Smooth muscle cell (in vitro differentiated cells): ENCODE results near the gene SKIC2. TPM values are rescaled to one million over a fixed set of nuclear protein-coding genes. Genes with fewer than 3 reads are reported as not detected.

Experiments used
- DNase-seq: peaks from one replicate; lab custom pipeline; 2025; ENCODE audit not compliant: unreplicated experiment; lab: John Stamatoyannopoulos, UW
- H2AFZ ChIP-seq: fragments of 200-600 bp; sonication (generic); 2 replicates; pipeline ENCODE4 v1.6.0; 2016; ENCODE audit warnings: antibody characterized with exemption, low read depth, mild to moderate bottlenecking
- H3F3A ChIP-seq: fragments of 200-600 bp; sonication (generic); 2 replicates; pipeline ENCODE4 v1.6.0; 2017; ENCODE audit warnings: antibody characterized with exemption, low read depth
- H3K27ac ChIP-seq: fragments of 200-600 bp; sonication (generic); 2 replicates; pipeline ENCODE4 v1.5.1; 2016; ENCODE audit warnings: low read depth, mild to moderate bottlenecking
- H3K27me3 ChIP-seq: fragments of 200-600 bp; sonication (generic); 2 replicates; pipeline ENCODE4 v1.6.1; 2016; ENCODE audit warnings: low read depth, mild to moderate bottlenecking
- H3K36me3 ChIP-seq: fragments of 200-600 bp; sonication (generic); 2 replicates; pipeline ENCODE4 v1.5.1; 2016; ENCODE audit warnings: low read depth
- H3K4me1 ChIP-seq: fragments of 200-600 bp; sonication (generic); 2 replicates; pipeline ENCODE4 v1.5.1; 2016; ENCODE audit warnings: low read depth
- H3K4me2 ChIP-seq: fragments of 200-600 bp; sonication (generic); 2 replicates; pipeline ENCODE4 v1.6.0; 2016; ENCODE audit warnings: mild to moderate bottlenecking
- H3K4me3 ChIP-seq: fragments of 200-600 bp; sonication (generic); 2 replicates; pipeline ENCODE4 v1.5.1; 2016; ENCODE audit warnings: mild to moderate bottlenecking
- H3K79me2 ChIP-seq: fragments of 200-600 bp; sonication (generic); 2 replicates; pipeline ENCODE4 v1.6.0; 2016; ENCODE audit warnings: low read depth, mild to moderate bottlenecking
- H3K9ac ChIP-seq: fragments of 200-600 bp; sonication (generic); 2 replicates; pipeline ENCODE4 v1.6.0; 2016; ENCODE audit warnings: low read depth
- H3K9me3 ChIP-seq: fragments of 200-600 bp; sonication (generic); replicated peaks from 2 replicates; pipeline ENCODE4 v1.5.1; 2016; ENCODE audit warnings: low read depth
- H4K20me1 ChIP-seq: fragments of 200-600 bp; sonication (generic); 2 replicates; pipeline ENCODE4 v1.6.0; 2016; ENCODE audit warnings: low read depth
- CTCF ChIP-seq: fragments of 200-600 bp; sonication (generic); IDR thresholded peaks from 2 replicates; pipeline ENCODE4 v1.5.1; 2017; ENCODE audit warnings: borderline replicate concordance, mild to moderate bottlenecking, antibody characterized with exemption; ENCODE audit not compliant: insufficient read depth, poor library complexity, severe bottlenecking
- WGBS: methylation state at CpG from one replicate; pipeline ENCODE4 v1.1.7; 2016; ENCODE audit warnings: low lambda C conversion rate; 5-methylcytosine and 5-hydroxymethylcytosine counted together
- polyA plus RNA-seq: library from polyadenylated mRNA; unstranded; fragments of >200 nt; fragmentation: Nextera tagmentation; extraction: Ambion mirVana; gene quantifications from 2 replicates; pipeline ENCODE4 v1.2.1, GENCODE V29; 2016
- total RNA-seq: library from RNA; depleted of rRNA; stranded (reverse); fragments of >200 nt; gene quantifications from 2 replicates; pipeline ENCODE4 v1.2.3, GENCODE V29; 2014

SKIC2 gene
- total and polyA plus RNA-seq, 2 experiments from 2014 or later: 27.6 to 56.0 TPM

- no peak for TF ChIP-seq CTCF
- Histone ChIP-seq H3K27me3 (peaks cover 18% of the 10 kb centered on the region), H3K4me2 (no peak overlapping the region), H3K79me2 (no peaks in the 10 kb centered on the region), H2AFZ (no peak overlapping the region), H3K4me1 (no peaks in the 10 kb centered on the region), H3K36me3 (no peaks in the 10 kb centered on the region), H4K20me1 (no peaks in the 10 kb centered on the region), H3K9me3 (no peaks in the 10 kb centered on the region), H3K27ac (no peak overlapping the region), H3K9ac (no peak overlapping the region), H3F3A (no peaks in the 10 kb centered on the region), H3K4me3 (no peak overlapping the region)
- DNase-seq: no peak
- 91% methylated on average over 9 of the region's 9 CpGs for WGBS
Measured at GRCh38 chr6:31945154-31945506, 13.8 kb upstream of the SKIC2 start.

GRCh38 chr6:31945507-31946369 lies 13.2 kb upstream of the SKIC2 start, which contains the start of gene CFB:
Gene CFB (plus strand): TSS chr6:31946095. CDS start chr6:31946222, 127 bp downstream.
- Histone ChIP-seq H3K9ac (no peak within 1 kb of the TSS), H2AFZ (no peak within 1 kb of the TSS)

GRCh38 chr6:31946370-31946885 lies 12.5 kb upstream of the SKIC2 start:
- Histone ChIP-seq H2AFZ (no peak overlapping the region), H4K20me1 (no peaks in the 10 kb centered on the region), H3K4me2 (no peak overlapping the region), H3K27ac (no peak overlapping the region), H3K9me3 (no peaks in the 10 kb centered on the region), H3F3A (no peaks in the 10 kb centered on the region), H3K4me3 (peak overlapping the region; percentile 24), H3K79me2 (no peaks in the 10 kb centered on the region), H3K4me1 (no peaks in the 10 kb centered on the region), H3K27me3 (peaks cover 18% of the 10 kb centered on the region), H3K9ac (no peak overlapping the region), H3K36me3 (no peaks in the 10 kb centered on the region)
- TF ChIP-seq CTCF: no peak
- no peak for DNase-seq
- WGBS: 82% methylated on average over 11 of the region's 11 CpGs

More at GRCh38 chr6:31945507-31946369, 13.2 kb upstream of the SKIC2 start, which contains the start of gene CFB:
- no peak within 1 kb of the TSS for H3K27ac ChIP-seq
- TF ChIP-seq CTCF: no peak
- H3K27me3 ChIP-seq: peaks cover 18% of the 10 kb centered on the region
- H3F3A ChIP-seq: no peaks in the 10 kb centered on the region
- no peak within 1 kb of the TSS for H3K4me2 ChIP-seq
- no peaks in the 10 kb centered on the region for H3K4me1 ChIP-seq
- no peaks in the 10 kb centered on the region for H4K20me1 ChIP-seq
- H3K36me3 ChIP-seq: no peaks in the 10 kb centered on the region
- WGBS: 84% methylated on average over 11 of the region's 11 CpGs
- no peak for DNase-seq
- H3K4me3 ChIP-seq: peak within 1 kb of the TSS; percentile 24
- no peaks in the 10 kb centered on the region for H3K79me2 ChIP-seq
- H3K9me3 ChIP-seq: no peaks in the 10 kb centered on the region
